H1 (cell line): ENCODE results near the gene ENTREP1. TPM values are rescaled to one million over a fixed set of nuclear protein-coding genes. Genes with fewer than 3 reads are reported as not detected.

Experiments used
- CBX5 ChIP-seq: fragments of 300-800, 300-1000 bp; sonication (generic); IDR thresholded peaks from 2 replicates; pipeline ENCODE4 v1.7.1; 2016; ENCODE audit warnings: antibody characterized with exemption, low read length, low read depth
- CHD1 ChIP-seq: IDR thresholded peaks from 2 replicates; pipeline ENCODE4 v1.6.1; 2012; ENCODE audit warnings: low read depth, low read length, improper control_type of control experiment
- CHD2 ChIP-seq: IDR thresholded peaks from 2 replicates; pipeline ENCODE4 v1.6.1; 2012; ENCODE audit warnings: low read length, improper control_type of control experiment
- CREB1 ChIP-seq: IDR thresholded peaks from 2 replicates; pipeline ENCODE4 v1.6.1; 2012; ENCODE audit warnings: inconsistent platforms
- E2F6 ChIP-seq: IDR thresholded peaks from 2 replicates; pipeline ENCODE4 v1.6.1; 2012; ENCODE audit warnings: inconsistent platforms
- EGR1 ChIP-seq: IDR thresholded peaks from 2 replicates; pipeline ENCODE4 v1.6.1; 2011; ENCODE audit warnings: low read depth, low read length, borderline replicate concordance
- GABPA ChIP-seq: IDR thresholded peaks from 2 replicates; pipeline ENCODE4 v1.6.1; 2011; ENCODE audit warnings: mild to moderate bottlenecking, low read length, moderate library complexity, borderline replicate concordance; ENCODE audit not compliant: insufficient read depth
- GTF2F1 ChIP-seq: IDR thresholded peaks from 2 replicates; pipeline ENCODE4 v1.6.1; 2012; ENCODE audit warnings: low read depth, low read length, improper control_type of control experiment, borderline replicate concordance
- HDAC2 ChIP-seq, 2 experiments: fragments of 300-600 bp in 1 of 2; sonication (generic) in 1 of 2; IDR thresholded peaks; 2 replicates each; pipeline ENCODE4 v1.6.1; 2011 to 2012; ENCODE audit warnings: low read depth in 2 of 2, low read length in 2 of 2, mild to moderate bottlenecking in 2 of 2, moderate library complexity in 2 of 2, borderline replicate concordance in 1 of 2, inconsistent platforms in 1 of 2
- MAFK ChIP-seq: IDR thresholded peaks from 2 replicates; pipeline ENCODE4 v1.6.1; 2012; ENCODE audit warnings: low read depth, mild to moderate bottlenecking, improper control_type of control experiment, low read length
- POLR2A ChIP-seq, 2 experiments: IDR thresholded peaks; 1 replicate in 1 of 2; 2 replicates in 1 of 2; pipeline ENCODE4 v1.6.1; 2011; ENCODE audit warnings: low read depth in 2 of 2, low read length in 2 of 2, mild to moderate bottlenecking in 2 of 2; ENCODE audit errors: control extremely low read depth in 1 of 2
- RFX5 ChIP-seq: IDR thresholded peaks from 2 replicates; pipeline ENCODE4 v1.6.1; 2011; ENCODE audit warnings: low read depth, low read length, improper control_type of control experiment, borderline replicate concordance
- RNF2 ChIP-seq: fragments of 200-900, 300-1000 bp; sonication (generic); IDR thresholded peaks from 2 replicates; pipeline ENCODE4 v1.7.1; 2016; ENCODE audit warnings: borderline replicate concordance, low read depth, mild to moderate bottlenecking, antibody characterized with exemption, low read length; ENCODE audit not compliant: poor library complexity, severe bottlenecking; ENCODE audit errors: missing control alignments
- SIRT6 ChIP-seq: IDR thresholded peaks from one replicate; pipeline ENCODE4 v1.7.1; 2012; ENCODE audit warnings: low read length, inconsistent platforms
- SIX5 ChIP-seq: IDR thresholded peaks from 2 replicates; pipeline ENCODE4 v1.6.1; 2011; ENCODE audit warnings: mild to moderate bottlenecking, low read depth, low read length
- SRF ChIP-seq: IDR thresholded peaks from 2 replicates; pipeline ENCODE4 v1.6.1; 2011; ENCODE audit warnings: mild to moderate bottlenecking, low read depth, low read length, moderate library complexity
- SUZ12 ChIP-seq: fragments of 200-600 bp; sonication (generic); IDR thresholded peaks from 2 replicates; pipeline ENCODE4 v1.6.1; 2012; ENCODE audit warnings: mild to moderate bottlenecking, inconsistent platforms, low read length, moderate library complexity, mixed read lengths
- TAF1 ChIP-seq: IDR thresholded peaks from 2 replicates; pipeline ENCODE4 v1.6.1; 2011; ENCODE audit warnings: mild to moderate bottlenecking, low read depth, low read length
- TAF7 ChIP-seq: optimal IDR thresholded peaks from 2 replicates; pipeline ENCODE3; 2011; ENCODE audit warnings: low read depth, mild to moderate bottlenecking, inconsistent platforms, low read length, moderate library complexity, borderline replicate concordance
- YY1 ChIP-seq: IDR thresholded peaks from 2 replicates; pipeline ENCODE4 v1.6.1; 2011; ENCODE audit warnings: low read depth, mild to moderate bottlenecking, low read length
- polyA plus RNA-seq, 7 experiments: library from polyadenylated mRNA; depleted of rRNA in 3 of 7; stranded (reverse) in 5 of 7; unstranded in 2 of 7; fragments of >200 nt in 5 of 7; fragments of 200-250 nt in 2 of 7; gene quantifications; 1 replicate in 5 of 7; 2 replicates in 1 of 7; 4 replicates in 1 of 7; pipeline versions ENCODE4 v1.2.1 to v1.2.3, GENCODE V29; 2011 to 2013; ENCODE audit warnings: missing spikeins in 2 of 7, mixed read lengths in 2 of 7
- total RNA-seq: library from RNA; stranded (reverse); fragmentation: NEBNext Ultra II Directional; extraction: Animal tissue kit (Norgen Biotek cat#: 25700); gene quantifications from 2 replicates; pipeline ENCODE4 v1.2.1, GENCODE V29; 2021
- TF ChIP-seq, protein P1 (sequence below): IDR thresholded peaks from 2 replicates; pipeline ENCODE4 v1.6.1; 2011; ENCODE audit warnings: low read depth, mild to moderate bottlenecking, low read length; ENCODE audit not compliant: insufficient read depth

The ENTREP1 gene
- total and polyA plus RNA-seq, 2 of the 8 experiments (the other 6 are each of a cell fraction or from before 2014, with no cell fraction given), result 15.3 to 25.0 TPM

GRCh38 chr9:69307446-69308205 is 17.4 kb upstream of the ENTREP1 start (continued):
- peak; percentile 33; the same call in 1 of the 2 replicates for TF ChIP-seq TAF1
- no peak for TF ChIP-seq RNF2
- no peak for TF ChIP-seq GABPA
- peak; percentile 86 for TF ChIP-seq SRF
- TF ChIP-seq CHD2, result no peak
- TF ChIP-seq CHD1, result no peak
- TF ChIP-seq RFX5, result no peak
- no peak for TF ChIP-seq EGR1
- TF ChIP-seq SUZ12, result no peak
- peak in 1 of 2 experiments; percentile 76; a peak in 2 of 3 replicates for TF ChIP-seq POLR2A (IDR thresholded peaks at IDR 0.05; ENCODE audit: control extremely low read depth in 1 of 2, low read depth in 2 of 2, low read length in 2 of 2)
- TF ChIP-seq YY1, result peak; percentile 68; the same call in 1 of the 2 replicates
- TF ChIP-seq, protein P1, sequence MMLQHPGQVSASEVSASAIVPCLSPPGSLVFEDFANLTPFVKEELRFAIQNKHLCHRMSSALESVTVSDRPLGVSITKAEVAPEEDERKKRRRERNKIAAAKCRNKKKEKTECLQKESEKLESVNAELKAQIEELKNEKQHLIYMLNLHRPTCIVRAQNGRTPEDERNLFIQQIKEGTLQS, result no peak
- TF ChIP-seq E2F6, result no peak; the same call in 1 of the 2 replicates
- no peak for TF ChIP-seq CREB1
- TF ChIP-seq SIRT6, result no peak
- no peak for TF ChIP-seq MAFK
- TF ChIP-seq GTF2F1, result no peak
- TF ChIP-seq SIX5, result no peak
- TF ChIP-seq TAF7, result peak; percentile 18
- no peak for TF ChIP-seq CBX5
- TF ChIP-seq HDAC2 (IDR thresholded peaks at IDR 0.05; ENCODE audit: borderline replicate concordance in 1 of 2, low read depth in 2 of 2, low read length in 2 of 2), result peak in 1 of 2 experiments; percentile 69; a peak in 1 of 4 replicates
